ENCODE results near the gene ZNF750.

The ZNF750 gene

DNA sequence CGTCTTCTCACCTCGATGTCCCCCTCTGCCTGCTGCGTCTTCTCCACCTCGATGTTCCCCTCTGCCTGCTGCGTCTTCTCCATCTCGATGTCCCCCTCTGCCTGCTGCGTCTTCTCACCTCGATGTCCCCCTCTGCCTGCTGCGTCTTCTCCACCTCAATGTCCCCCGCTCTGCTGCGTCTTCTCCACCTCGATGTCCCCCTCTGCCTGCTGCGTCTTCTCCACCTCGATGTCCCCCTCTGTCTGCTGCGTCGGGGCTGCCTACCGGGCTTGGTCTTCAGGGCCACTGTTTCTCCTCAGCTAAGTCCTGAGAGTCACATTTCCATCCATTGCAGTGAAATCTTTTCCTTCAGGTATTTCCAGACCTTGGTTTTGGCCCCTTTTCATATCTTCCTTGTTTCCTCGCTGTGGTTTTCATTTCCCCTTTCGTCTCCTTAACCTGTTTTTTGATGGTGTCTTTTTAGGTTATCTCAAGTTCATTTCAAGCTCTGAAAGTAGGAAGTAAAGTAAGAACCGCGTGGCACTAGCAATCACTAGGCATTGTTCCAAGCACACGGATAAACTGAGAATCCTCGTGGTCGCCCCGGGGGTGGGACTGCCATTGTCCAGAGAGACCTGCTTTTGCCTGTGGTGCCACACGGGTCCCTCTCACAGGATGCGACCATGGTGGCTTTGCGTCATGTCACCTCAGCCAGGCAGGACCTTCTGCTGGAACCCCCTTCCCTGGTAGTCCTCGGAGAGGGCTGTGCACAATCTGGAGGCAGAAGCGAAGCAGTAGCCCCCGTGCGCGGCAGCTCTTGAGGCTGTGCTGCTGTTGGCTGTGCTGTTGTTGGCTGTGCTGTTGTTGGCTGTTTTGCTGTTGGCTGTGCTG lies 9.5 kb upstream of the ZNF750 start:
- Histone ChIP-seq H3K4me3 (ENCODE audit: low read length) (no peak overlapping the region), H3K9ac (ENCODE audit: low read length) (no peak overlapping the region), H3K36me3 (ENCODE audit: control insufficient read depth, low read depth, low read length) (peaks cover 6% of the 10 kb centered on the region), H3K4me1 (ENCODE audit: control insufficient read depth, low read depth, low read length) (no peaks in the 10 kb centered on the region), H3K27me3 (ENCODE audit: control insufficient read depth, insufficient read depth, low read length) (no peaks in the 10 kb centered on the region), H3K27ac (ENCODE audit: low read length) (no peak overlapping the region), H3K9me3 (ENCODE audit: control insufficient read depth, low read depth, low read length) (no peaks in the 10 kb centered on the region)

DNA sequence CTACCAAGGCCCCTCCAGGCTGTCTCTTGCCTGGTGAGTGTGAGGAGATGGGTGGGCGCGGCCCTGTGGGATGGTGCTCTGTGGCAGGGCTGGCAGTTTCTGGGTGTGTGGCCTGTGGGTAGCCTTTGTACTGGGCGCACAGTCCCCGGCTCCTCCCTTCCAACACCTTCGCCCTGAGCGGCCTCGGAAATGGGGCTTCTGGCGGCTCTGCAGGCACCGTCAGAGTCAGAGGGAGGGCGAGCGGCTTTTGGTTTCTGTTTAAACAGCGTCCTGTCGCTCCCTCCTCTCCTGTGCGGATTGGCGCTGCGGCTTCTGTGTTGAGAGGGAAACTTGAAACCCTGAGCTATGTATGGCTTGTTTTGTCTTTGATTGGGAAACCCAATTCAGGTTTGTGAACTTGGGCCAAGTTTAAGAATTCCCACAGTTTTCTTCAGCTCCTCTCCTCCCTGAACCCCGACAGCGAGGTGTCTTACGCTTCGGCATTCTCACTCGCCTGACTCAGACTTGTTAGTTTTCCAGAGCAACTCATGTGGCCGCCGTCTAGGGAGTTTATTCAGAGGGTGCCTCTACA lies 8.3 kb upstream of the ZNF750 start:
- no peak overlapping the region for H3K27ac ChIP-seq (ENCODE audit: low read length)
- no peaks in the 10 kb centered on the region for H3K9me3 ChIP-seq (ENCODE audit: control insufficient read depth, low read depth, low read length)
- no peak overlapping the region for H3K4me3 ChIP-seq (ENCODE audit: low read length)
- H3K27me3 ChIP-seq (ENCODE audit: control insufficient read depth, insufficient read depth, low read length) = no peaks in the 10 kb centered on the region
- H3K36me3 ChIP-seq (ENCODE audit: control insufficient read depth, low read depth, low read length) = peaks cover 6% of the 10 kb centered on the region
- H3K4me1 ChIP-seq (ENCODE audit: control insufficient read depth, low read depth, low read length) = no peaks in the 10 kb centered on the region
- no peak overlapping the region for H3K9ac ChIP-seq (ENCODE audit: low read length)

DNA sequence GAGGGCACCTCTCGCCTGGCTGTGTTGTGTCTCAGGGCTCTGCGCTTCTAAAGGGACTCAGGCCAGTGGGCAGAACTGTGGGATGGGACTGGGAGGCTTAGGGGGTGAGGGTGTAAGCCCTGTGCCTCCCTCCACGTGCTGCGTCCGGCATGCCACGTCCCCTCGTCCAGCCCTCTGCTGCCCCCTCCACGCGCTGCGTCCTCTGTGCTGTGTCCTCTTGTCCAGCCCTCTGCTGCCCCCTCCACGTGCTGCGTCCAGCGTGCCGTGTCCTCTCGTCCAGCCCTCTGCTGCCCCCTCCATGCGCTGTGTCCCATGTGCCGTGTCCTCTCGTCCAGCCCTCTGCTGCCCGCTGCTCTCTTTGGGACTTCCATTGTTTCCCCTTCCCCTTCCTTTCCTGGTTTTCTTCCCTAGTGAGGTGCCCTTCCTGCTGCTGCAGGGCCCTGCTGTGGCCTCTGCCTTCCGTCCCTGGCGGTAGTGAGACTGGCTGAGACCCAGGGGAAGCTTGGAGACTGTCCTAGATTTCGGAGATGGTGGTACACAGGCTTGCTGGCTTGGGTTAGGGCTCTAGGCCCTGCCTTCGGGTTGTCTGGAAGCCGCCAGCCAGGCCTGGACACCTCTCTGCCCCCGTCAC lies 6.4 kb upstream of the ZNF750 start:
- no peaks in the 10 kb centered on the region for H3K27me3 ChIP-seq (ENCODE audit: control insufficient read depth, insufficient read depth, low read length)
- H3K9ac ChIP-seq (ENCODE audit: low read length) = no peak overlapping the region
- H3K4me3 ChIP-seq (ENCODE audit: low read length) = no peak overlapping the region
- peaks cover 6% of the 10 kb centered on the region for H3K36me3 ChIP-seq (ENCODE audit: control insufficient read depth, low read depth, low read length)
- H3K9me3 ChIP-seq (ENCODE audit: control insufficient read depth, low read depth, low read length) = no peaks in the 10 kb centered on the region
- H3K4me1 ChIP-seq (ENCODE audit: control insufficient read depth, low read depth, low read length) = no peaks in the 10 kb centered on the region
- no peak overlapping the region for H3K27ac ChIP-seq (ENCODE audit: low read length)

DNA sequence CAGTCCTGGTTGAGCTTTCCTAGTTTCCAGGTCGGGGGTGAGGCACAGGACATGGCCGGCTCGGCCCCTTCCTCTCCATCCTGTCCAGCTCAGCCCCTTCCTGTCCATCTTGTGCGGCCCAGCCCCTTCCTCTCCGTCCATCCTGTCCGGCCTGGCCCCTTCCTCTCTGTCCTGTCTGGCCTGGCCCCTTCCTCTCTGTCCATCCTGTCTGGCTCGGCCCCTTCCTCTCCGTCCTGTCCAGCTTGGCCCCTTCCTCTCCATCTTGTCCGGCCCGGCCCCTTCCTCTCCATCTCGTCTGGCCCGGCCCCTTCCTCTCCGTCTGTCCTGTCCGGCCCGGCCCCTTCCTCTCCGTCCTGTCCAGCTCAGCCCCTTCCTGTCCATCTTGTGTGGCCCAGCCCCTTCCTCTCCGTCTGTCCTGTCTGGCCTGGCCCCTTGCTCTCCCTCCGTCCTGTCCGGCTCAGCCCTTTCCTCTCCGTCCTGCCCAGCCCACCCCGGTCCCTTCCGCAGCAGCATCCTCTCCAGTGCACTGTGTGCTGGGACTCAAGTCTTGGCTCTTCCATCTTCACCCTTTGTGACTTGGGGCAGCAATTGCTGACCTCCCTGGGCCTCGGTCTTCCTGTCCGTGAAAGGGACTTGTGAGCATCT lies 5.5 kb upstream of the ZNF750 start:
- Histone ChIP-seq H3K27ac (ENCODE audit: low read length) (no peak overlapping the region), H3K4me3 (ENCODE audit: low read length) (no peak overlapping the region), H3K36me3 (ENCODE audit: control insufficient read depth, low read depth, low read length) (peaks cover 6% of the 10 kb centered on the region), H3K4me1 (ENCODE audit: control insufficient read depth, low read depth, low read length) (peaks cover 4% of the 10 kb centered on the region), H3K9ac (ENCODE audit: low read length) (no peak overlapping the region), H3K27me3 (ENCODE audit: control insufficient read depth, insufficient read depth, low read length) (no peaks in the 10 kb centered on the region), H3K9me3 (ENCODE audit: control insufficient read depth, low read depth, low read length) (no peaks in the 10 kb centered on the region)

DNA sequence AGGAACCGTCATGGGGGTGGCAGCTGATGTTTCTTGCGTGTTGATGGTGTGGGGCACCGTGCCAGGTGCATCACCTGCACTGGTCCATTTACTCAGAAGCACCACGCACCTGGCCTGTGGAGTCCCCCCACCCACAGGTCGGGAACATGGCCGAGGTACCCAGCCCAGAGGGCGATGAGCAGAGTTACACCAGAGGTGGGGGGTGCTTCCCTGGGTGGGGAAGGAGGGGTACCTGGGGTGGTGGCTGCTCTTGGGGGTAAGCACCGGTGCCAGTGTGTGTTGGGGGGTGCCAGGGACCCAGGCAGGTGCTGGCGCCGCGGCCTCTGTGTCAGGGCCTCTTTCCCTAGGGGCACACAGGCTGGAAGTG lies 5.0 kb upstream of the ZNF750 start:
- H3K9ac ChIP-seq (ENCODE audit: low read length) = no peak overlapping the region
- peaks cover 9% of the 10 kb centered on the region for H3K4me1 ChIP-seq (ENCODE audit: control insufficient read depth, low read depth, low read length)
- peaks cover 6% of the 10 kb centered on the region for H3K36me3 ChIP-seq (ENCODE audit: control insufficient read depth, low read depth, low read length)
- no peak overlapping the region for H3K4me3 ChIP-seq (ENCODE audit: low read length)
- H3K27me3 ChIP-seq (ENCODE audit: control insufficient read depth, insufficient read depth, low read length) = no peaks in the 10 kb centered on the region
- H3K9me3 ChIP-seq (ENCODE audit: control insufficient read depth, low read depth, low read length) = no peaks in the 10 kb centered on the region
- no peak overlapping the region for H3K27ac ChIP-seq (ENCODE audit: low read length)

DNA sequence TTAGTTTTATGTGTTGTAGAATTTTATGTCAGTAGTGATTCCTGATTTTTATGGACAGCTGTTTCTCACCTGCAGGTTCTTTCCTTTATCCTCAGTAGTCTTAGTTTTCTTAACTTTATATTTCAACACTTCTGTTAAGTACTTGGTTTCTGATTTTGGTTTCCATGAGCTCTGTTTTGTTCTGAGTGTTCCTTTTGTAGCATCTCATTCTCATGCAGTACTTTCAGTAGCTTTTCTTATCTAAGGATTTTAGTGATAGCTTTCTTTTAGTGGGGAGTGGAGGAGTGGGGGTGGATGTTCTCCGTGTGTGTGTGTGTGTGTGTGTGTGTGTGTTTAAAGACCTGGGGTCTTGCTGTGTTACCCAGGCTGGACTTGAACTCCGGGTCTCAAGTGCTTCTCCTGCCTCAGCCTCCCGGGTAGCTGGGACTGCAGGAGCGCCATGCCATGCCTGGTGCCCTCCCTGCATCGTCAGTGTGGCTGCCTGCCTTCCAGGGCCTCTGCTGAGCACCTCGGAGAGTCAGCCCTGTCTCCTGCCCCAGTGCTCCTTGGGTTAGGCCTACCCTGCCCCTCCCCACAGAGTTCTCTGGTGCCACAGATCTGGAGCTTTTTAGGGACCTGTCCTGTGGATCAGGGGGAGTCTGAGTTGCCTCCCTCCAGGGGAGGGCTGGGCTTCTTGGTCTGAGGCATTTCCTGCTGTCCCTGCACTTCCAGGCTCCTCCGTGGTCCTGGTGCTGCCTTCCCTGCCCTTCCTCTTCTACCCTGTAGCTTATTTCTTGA lies 4.3 kb upstream of the ZNF750 start:
- Histone ChIP-seq H3K36me3 (ENCODE audit: control insufficient read depth, low read depth, low read length) (peaks cover 6% of the 10 kb centered on the region), H3K4me3 (ENCODE audit: low read length) (no peak overlapping the region), H3K27ac (ENCODE audit: low read length) (no peak overlapping the region), H3K9me3 (ENCODE audit: control insufficient read depth, low read depth, low read length) (no peaks in the 10 kb centered on the region), H3K4me1 (ENCODE audit: control insufficient read depth, low read depth, low read length) (peaks cover 12% of the 10 kb centered on the region), H3K27me3 (ENCODE audit: control insufficient read depth, insufficient read depth, low read length) (no peaks in the 10 kb centered on the region), H3K9ac (ENCODE audit: low read length) (no peak overlapping the region)

DNA sequence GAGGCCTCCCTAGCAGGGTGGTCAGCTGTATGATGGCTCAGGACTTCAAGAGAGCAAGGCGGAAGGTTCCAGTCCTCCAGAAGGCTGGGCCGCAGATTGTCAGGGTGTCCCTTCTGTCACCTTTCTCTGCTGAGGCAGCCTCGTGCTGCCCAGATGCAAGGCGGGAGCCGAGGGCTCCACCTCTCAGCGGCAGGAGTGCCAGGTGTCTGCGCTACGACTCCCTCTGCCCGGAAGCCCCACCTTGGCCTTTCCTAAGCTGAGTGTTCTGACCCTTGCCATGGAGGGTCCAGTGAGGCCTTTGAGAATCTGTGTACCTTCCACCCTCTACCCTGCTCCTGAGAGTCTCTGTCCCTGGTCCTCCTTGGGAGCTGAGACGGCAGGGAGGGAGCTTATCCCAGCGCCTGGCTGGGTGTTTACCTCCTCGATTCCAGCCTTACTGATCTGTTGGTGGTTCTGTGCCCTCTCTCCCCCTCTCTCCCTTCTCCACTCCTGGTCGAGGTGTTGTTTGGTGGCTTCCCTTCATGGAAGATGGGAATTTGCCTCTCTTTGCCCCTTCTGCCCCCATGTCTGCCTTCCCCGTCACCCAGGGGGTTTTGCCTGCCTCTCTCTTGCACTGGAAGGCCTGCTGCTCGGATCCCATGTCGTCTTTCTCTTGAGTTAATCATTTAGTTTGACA lies 2.2 kb upstream of the ZNF750 start:
- no peak overlapping the region for H3K4me3 ChIP-seq (ENCODE audit: low read length)
- peaks cover 12% of the 10 kb centered on the region for H3K4me1 ChIP-seq (ENCODE audit: control insufficient read depth, low read depth, low read length)
- no peak overlapping the region for H3K27ac ChIP-seq (ENCODE audit: low read length)
- no peak overlapping the region for H3K9ac ChIP-seq (ENCODE audit: low read length)
- peaks cover 6% of the 10 kb centered on the region for H3K36me3 ChIP-seq (ENCODE audit: control insufficient read depth, low read depth, low read length)
- no peaks in the 10 kb centered on the region for H3K27me3 ChIP-seq (ENCODE audit: control insufficient read depth, insufficient read depth, low read length)
- no peaks in the 10 kb centered on the region for H3K9me3 ChIP-seq (ENCODE audit: control insufficient read depth, low read depth, low read length)

DNA sequence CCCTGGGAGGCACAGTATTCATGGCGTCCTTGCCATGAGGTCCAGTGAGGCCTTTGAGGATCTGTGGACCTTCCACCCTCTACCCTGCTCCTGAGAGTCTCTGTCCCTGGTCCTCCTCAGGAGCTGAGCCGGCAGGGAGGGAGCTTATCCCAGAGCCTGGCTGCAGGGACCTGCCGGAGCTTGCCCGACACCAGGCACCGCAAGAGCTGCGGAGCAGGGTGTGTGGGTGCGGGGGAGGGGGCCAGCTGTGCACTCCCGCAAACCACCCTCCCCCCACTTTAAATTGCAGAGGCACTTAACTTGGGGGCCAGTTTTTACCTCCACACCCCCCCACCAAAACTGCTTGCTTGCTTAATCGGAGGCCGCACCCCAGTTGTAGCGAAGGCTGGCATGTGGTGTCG lies 609 bp upstream of the ZNF750 start:
- Histone ChIP-seq H3K36me3 (ENCODE audit: control insufficient read depth, low read depth, low read length) (no peaks in the 10 kb centered on the region), H3K27ac (ENCODE audit: low read length) (no peak overlapping the region)

DNA sequence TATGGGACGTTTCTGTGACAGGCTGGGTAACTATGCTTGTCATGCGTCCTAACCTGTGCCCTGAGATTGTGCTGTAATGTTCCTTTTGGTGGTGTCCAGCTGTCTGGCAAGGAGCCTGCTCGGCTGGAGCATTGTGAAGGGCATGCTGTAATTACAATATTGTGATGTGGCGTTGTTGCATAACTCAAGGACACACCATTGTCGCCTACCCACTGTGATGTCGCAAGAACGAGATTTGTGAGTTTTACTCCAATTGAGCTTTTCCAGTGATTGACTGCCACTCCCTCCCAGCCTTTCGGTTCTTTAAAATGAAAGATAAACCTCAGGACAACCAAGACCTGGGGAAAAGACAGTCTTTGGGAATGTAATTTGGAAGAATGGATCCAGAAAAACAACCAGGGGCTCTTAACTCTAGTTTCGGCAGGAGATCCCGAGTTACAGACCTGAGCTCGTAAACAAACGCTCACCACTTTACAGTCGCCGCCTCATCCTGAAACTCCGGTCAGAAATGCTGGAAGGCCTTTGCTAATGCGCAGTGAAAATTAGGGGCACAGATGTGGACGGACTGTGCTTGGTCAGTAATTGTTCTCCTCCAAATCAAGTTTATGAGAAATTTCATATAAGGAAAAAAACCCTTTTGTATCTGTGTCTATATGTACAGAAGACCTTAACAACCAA lies 1.3 kb downstream of the ZNF750 start:
- Histone ChIP-seq H3K9ac (ENCODE audit: low read length) (no peak overlapping the region), H3K27me3 (ENCODE audit: control insufficient read depth, insufficient read depth, low read length) (no peaks in the 10 kb centered on the region), H3K27ac (ENCODE audit: low read length) (no peak overlapping the region)

More for the DNA sequence above, 609 bp upstream of the ZNF750 start:
- H3K4me1 ChIP-seq (ENCODE audit: control insufficient read depth, low read depth, low read length) = peaks cover 12% of the 10 kb centered on the region
- H3K4me3 ChIP-seq (ENCODE audit: low read length) = no peak overlapping the region
- H3K9me3 ChIP-seq (ENCODE audit: control insufficient read depth, low read depth, low read length) = no peaks in the 10 kb centered on the region
- H3K9ac ChIP-seq (ENCODE audit: low read length) = no peak overlapping the region
- H3K27me3 ChIP-seq (ENCODE audit: control insufficient read depth, insufficient read depth, low read length) = no peaks in the 10 kb centered on the region

DNA sequence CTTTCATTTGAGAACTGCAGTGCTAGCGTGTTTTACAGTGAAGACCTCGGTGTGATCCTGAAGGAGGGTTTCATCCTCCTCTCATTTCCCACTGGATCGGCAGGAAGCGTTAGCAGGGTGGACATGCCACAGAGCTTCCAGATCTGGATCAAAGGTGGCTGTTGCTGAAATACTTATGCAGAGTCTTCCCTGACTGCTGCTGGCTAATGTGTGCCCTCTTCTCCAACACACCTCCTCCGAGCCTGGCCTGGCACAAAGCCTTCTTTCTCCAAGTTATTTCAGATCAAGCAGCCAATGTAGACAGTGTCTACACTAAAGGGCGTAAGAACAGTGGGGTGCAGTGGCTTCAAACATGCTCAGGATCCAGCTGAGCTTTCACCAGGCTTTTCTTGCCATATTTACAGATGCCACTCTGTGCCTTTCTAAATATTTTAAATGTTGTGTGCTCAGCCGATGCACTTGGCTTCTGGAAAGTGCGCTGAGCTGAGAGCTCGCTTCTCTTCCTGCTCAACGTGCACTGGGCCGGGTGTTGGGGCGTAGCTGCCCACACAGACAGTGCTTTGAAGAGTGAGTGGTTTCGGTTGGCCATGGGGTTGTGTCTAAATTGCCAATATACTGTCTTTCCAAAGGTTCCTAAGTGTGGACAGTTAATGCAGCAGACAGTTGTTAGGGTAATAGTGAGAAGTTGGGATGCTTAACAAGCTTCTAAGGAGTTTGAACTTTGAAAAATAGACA lies 2.1 kb downstream of the ZNF750 start:
- no peak overlapping the region for H3K27ac ChIP-seq (ENCODE audit: low read length)

More for the DNA sequence above, 1.3 kb downstream of the ZNF750 start:
- H3K4me1 ChIP-seq (ENCODE audit: control insufficient read depth, low read depth, low read length) = peaks cover 12% of the 10 kb centered on the region
- no peaks in the 10 kb centered on the region for H3K9me3 ChIP-seq (ENCODE audit: control insufficient read depth, low read depth, low read length)
- H3K4me3 ChIP-seq (ENCODE audit: low read length) = no peak overlapping the region
- H3K36me3 ChIP-seq (ENCODE audit: control insufficient read depth, low read depth, low read length) = no peaks in the 10 kb centered on the region

More for the DNA sequence above, 2.1 kb downstream of the ZNF750 start:
- Histone ChIP-seq H3K4me1 (ENCODE audit: control insufficient read depth, low read depth, low read length) (peaks cover 12% of the 10 kb centered on the region), H3K4me3 (ENCODE audit: low read length) (no peak overlapping the region), H3K36me3 (ENCODE audit: control insufficient read depth, low read depth, low read length) (no peaks in the 10 kb centered on the region), H3K27me3 (ENCODE audit: control insufficient read depth, insufficient read depth, low read length) (no peaks in the 10 kb centered on the region), H3K9ac (ENCODE audit: low read length) (no peak overlapping the region), H3K9me3 (ENCODE audit: control insufficient read depth, low read depth, low read length) (no peaks in the 10 kb centered on the region)

All from iPS-18a (cell line).